ENCODE data around the gene ATP5PO.

ATP5PO gene

GRCh38 chr21:33915368-33916199, at the start of gene ATP5PO:
Gene ATP5PO, minus strand, starts transcription at chr21:33915804. Its CDS starts 41 bp downstream, at chr21:33915763.
- peak; percentile 97 for DNase-seq

GRCh38 chr21:33964706-33965325, 49.2 kb upstream of the ATP5PO start:
- no peak for DNase-seq

- DNase-seq, result no peak
Measured at GRCh38 chr21:33963848-33964555, 48.4 kb upstream of the ATP5PO start.

GRCh38 chr21:33962290-33962689, 46.7 kb upstream of the ATP5PO start:
- DNase-seq, result no peak

- no peak for DNase-seq
Measured at GRCh38 chr21:33961061-33961460, 45.5 kb upstream of the ATP5PO start.

- no peak for DNase-seq
Measured at GRCh38 chr21:33959680-33960079, 44.1 kb upstream of the ATP5PO start.

- no peak for DNase-seq
Measured at GRCh38 chr21:33954395-33954794, 38.8 kb upstream of the ATP5PO start.

- DNase-seq, result no peak
Measured at GRCh38 chr21:33951276-33952178, 35.9 kb upstream of the ATP5PO start.

- peak; percentile 38 for DNase-seq
Measured at GRCh38 chr21:33950431-33951079, 35.0 kb upstream of the ATP5PO start.

- peak; percentile 78 for DNase-seq
Measured at GRCh38 chr21:33949516-33950430, 34.2 kb upstream of the ATP5PO start.

GRCh38 chr21:33948951-33949444, 33.4 kb upstream of the ATP5PO start:
- no peak for DNase-seq

- DNase-seq, result peak; percentile 92
Measured at GRCh38 chr21:33948096-33948950, 32.7 kb upstream of the ATP5PO start.

GRCh38 chr21:33947451-33948095, 32.0 kb upstream of the ATP5PO start:
- peak; percentile 91 for DNase-seq

GRCh38 chr21:33945652-33946270, 30.2 kb upstream of the ATP5PO start:
- DNase-seq, result peak; percentile 45

GRCh38 chr21:33944185-33944763, 28.7 kb upstream of the ATP5PO start:
- DNase-seq, result no peak

GRCh38 chr21:33943293-33943692, 27.7 kb upstream of the ATP5PO start:
- DNase-seq, result no peak

- DNase-seq, result no peak
Measured at GRCh38 chr21:33942426-33942825, 26.8 kb upstream of the ATP5PO start.

GRCh38 chr21:33940881-33941245, 25.3 kb upstream of the ATP5PO start:
- DNase-seq, result no peak

Data from CD4-positive, alpha-beta T cell treated with Interleukin-21 for 1 hour (primary cell).